Erythroblast (primary cell): ENCODE measurements around the gene VPS37D.

ENCODE experiments used
- GATA1 ChIP-seq: IDR thresholded peaks from 2 replicates; pipeline ENCODE4 v1.6.1; 2011; ENCODE audit warnings: low read depth, mild to moderate bottlenecking, control low read depth, low read length, moderate library complexity
- POLR2A ChIP-seq: IDR thresholded peaks from 2 replicates; pipeline ENCODE4 v1.6.1; 2011; ENCODE audit warnings: mild to moderate bottlenecking, low read length

GRCh38 chr7:73712773-73713172 is 45.1 kb downstream of the VPS37D start:
- TF ChIP-seq GATA1 = no peak
- no peak for TF ChIP-seq POLR2A
